Astrocyte of the spinal cord (primary cell): ENCODE data around the gene ADCY3.

Experiments used
- DNase-seq: peaks from one replicate; pipeline ENCODE4 v3.0.0; 2011; ENCODE audit warnings: low read depth, low spot score
- H3K4me3 ChIP-seq: 2 replicates; pipeline ENCODE4 v1.5.1; 2011; ENCODE audit warnings: low read depth, mild to moderate bottlenecking, low read length, moderate library complexity
- CTCF ChIP-seq: IDR thresholded peaks from 2 replicates; pipeline ENCODE4 v1.5.1; 2012; ENCODE audit warnings: low read depth, mild to moderate bottlenecking, low read length, inconsistent platforms
- in situ Hi-C: cut with HindIII; loops from 2 replicates; pipeline ENCODE4 v1.10.0; 2017; ENCODE audit warnings: low sequenced_read_pairs

Gene ADCY3

GRCh38 chr2:24923106-24923505, 3.1 kb upstream of the ADCY3 start:
- no peak for DNase-seq
- in situ Hi-C loops = no loop called here
- no peak for TF ChIP-seq CTCF
- H3K4me3 ChIP-seq = no peak overlapping the region

GRCh38 chr2:24922556-24922955, 2.5 kb upstream of the ADCY3 start:
- in situ Hi-C loops = no loop called here
- no peak overlapping the region for H3K4me3 ChIP-seq
- no peak for TF ChIP-seq CTCF
- no peak for DNase-seq

GRCh38 chr2:24920809-24921441, 888 bp upstream of the ADCY3 start:
- H3K4me3 ChIP-seq = peak overlapping the region; percentile 51
- in situ Hi-C loops = no loop called here
- DNase-seq = no peak
- peak; percentile 44 for TF ChIP-seq CTCF

- no peak for TF ChIP-seq CTCF
- in situ Hi-C loops = no loop called here
- DNase-seq = no peak
- peak overlapping the region; percentile 51 for H3K4me3 ChIP-seq
Observed at GRCh38 chr2:24919506-24920097, 435 bp downstream of the ADCY3 start.

GRCh38 chr2:24919037-24919505, 966 bp downstream of the ADCY3 start:
- peak overlapping the region; percentile 51 for H3K4me3 ChIP-seq
- in situ Hi-C loops = no loop called here
- DNase-seq = no peak
- TF ChIP-seq CTCF = no peak

- no peak for DNase-seq
- in situ Hi-C loops = no loop called here
- TF ChIP-seq CTCF = no peak
- H3K4me3 ChIP-seq = no peak overlapping the region
Observed at GRCh38 chr2:24918326-24919036, 1.6 kb downstream of the ADCY3 start.
